MM.1S (cell line): ENCODE measurements around the gene IGFBP2.

ENCODE experiments used
- CTCF ChIP-seq: fragments of 300-600 bp; sonication (generic); IDR thresholded peaks from 2 replicates; pipeline ENCODE4 v1.5.1; 2016; ENCODE audit warnings: antibody characterized with exemption, low read length, mixed read lengths
- EZH2 ChIP-seq: fragments of 300-600 bp; sonication (generic); optimal IDR thresholded peaks from 2 replicates; pipeline ENCODE3; 2017; ENCODE audit warnings: low read depth, mild to moderate bottlenecking, antibody characterized with exemption, low read length, mixed read lengths
- EZH2phosphoT487 ChIP-seq: fragments of 300-600 bp; sonication (generic); IDR thresholded peaks from 2 replicates; pipeline ENCODE4 v1.6.1; 2018; ENCODE audit warnings: antibody characterized with exemption, low read length

GRCh38 chr2:216681683-216682082 is 48.5 kb downstream of the IGFBP2 start:
- TF ChIP-seq CTCF: no peak
- TF ChIP-seq EZH2phosphoT487: no peak
- TF ChIP-seq EZH2: no peak
